Coronary artery (tissue), 2 donors: ENCODE measurements around the gene HSD17B8.

Source experiments
- DNase-seq: peaks from one replicate; pipeline ENCODE4 v3.0.0-alpha.2; 2017; ENCODE audit warnings: low spot score
- H3K27ac ChIP-seq, 2 donors: fragments of 200-600 bp; sonication (generic); one replicate each; pipeline ENCODE4 v1.5.1; 2016 to 2019
- H3K4me3 ChIP-seq: fragments of 200-600 bp; sonication (generic); 2 replicates; pipeline ENCODE4 v1.5.1; 2016; ENCODE audit warnings: mild to moderate bottlenecking, moderate library complexity
- CTCF ChIP-seq: fragments of 200-600 bp; sonication (generic); IDR thresholded peaks from one replicate; pipeline ENCODE4 v1.5.1; 2019; ENCODE audit warnings: antibody characterized with exemption

Gene HSD17B8

DNA sequence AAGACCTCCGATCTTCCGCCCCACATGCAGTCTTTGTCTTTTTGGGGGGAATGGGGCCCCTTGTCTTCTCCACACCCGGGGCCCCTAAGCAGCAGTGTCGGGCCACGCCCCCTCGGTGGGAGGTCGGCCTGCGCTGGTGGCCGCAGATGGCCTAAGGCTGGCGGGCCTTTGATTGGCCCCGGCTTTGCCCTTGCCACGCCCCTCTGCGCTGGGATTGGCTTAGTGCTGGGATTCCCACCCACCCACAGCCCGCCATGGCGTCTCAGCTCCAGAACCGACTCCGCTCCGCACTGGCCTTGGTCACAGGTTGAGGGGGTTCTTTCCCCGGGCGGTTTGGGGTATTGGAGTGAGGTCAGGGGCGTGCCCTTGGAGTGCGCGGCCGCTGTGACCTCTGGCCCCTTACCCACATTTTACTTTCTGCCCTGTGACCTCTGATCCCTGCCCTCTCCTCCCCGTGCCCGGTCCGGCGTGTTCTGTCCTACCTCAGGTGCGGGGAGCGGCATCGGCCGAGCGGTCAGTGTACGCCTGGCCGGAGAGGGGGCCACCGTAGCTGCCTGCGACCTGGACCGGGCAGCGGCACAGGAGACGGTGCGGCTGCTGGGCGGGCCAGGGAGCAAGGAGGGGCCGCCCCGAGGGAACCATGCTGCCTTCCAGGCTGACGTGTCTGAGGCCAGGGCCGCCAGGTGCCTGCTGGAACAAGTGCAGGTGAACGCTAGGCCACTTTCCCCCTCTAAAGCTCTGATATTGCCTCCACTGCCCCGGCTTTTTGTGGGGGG lies at the start of gene HSD17B8:
Gene HSD17B8, plus strand, starts transcription at position 241 of the 776 bp plus-strand sequence. Its CDS starts 14 bp downstream, at position 255.
- TF ChIP-seq CTCF: no peak
- Histone ChIP-seq H3K27ac (peak within 1 kb of the TSS; percentile 23 to 67), H3K4me3 (peak within 1 kb of the TSS; percentile 80)
- peak; percentile 94 for DNase-seq

- no peak overlapping the region for H3K27ac ChIP-seq
- TF ChIP-seq CTCF: no peak
- no peak overlapping the region for H3K4me3 ChIP-seq
- no peak for DNase-seq
These were observed 47.9 kb upstream of the HSD17B8 start for GRCh38 chr6:33156561-33156960.

DNA sequence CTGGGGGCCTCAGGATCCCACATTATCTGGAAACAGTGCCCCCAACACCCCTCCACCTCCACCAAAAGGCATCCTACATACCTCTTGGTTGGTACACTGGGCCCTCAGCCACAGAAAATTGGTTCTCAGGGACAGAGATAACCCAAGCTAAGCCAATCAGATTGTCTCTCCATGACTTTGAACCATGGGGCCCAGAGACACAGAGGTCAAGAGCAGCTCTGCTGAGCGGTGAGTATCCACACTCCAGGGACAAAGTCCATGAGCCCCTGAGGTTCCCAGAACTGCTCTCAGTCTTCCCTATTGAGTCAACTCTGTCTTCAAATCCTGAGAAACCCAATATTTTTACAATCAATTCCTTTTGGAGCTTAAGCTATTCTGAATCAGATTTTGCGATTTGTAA lies 47.5 kb upstream of the HSD17B8 start:
- Histone ChIP-seq H3K27ac (no peak overlapping the region), H3K4me3 (no peak overlapping the region)
- no peak for DNase-seq
- TF ChIP-seq CTCF: no peak

DNA sequence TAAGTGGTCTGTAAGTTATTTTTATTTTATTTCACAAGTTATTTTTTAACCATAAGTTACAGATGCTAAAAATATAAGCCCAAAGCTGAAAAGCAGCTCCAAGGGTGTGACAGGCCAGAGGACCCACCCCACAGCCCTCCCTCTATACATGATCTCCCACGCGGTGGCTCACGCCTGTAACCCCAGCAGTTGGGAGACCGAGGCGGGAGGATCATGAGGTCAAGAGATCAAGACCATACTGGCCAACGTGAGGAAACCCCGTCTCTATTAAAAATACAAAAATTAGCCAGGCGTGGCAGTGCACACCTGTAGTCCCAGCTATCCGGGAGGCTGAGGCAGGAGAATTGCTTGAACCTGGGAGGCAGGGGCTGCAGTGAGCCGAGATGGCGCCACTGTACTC lies 44.4 kb upstream of the HSD17B8 start:
- H3K4me3 ChIP-seq: no peak overlapping the region
- no peak for TF ChIP-seq CTCF
- H3K27ac ChIP-seq: no peak overlapping the region
- no peak for DNase-seq

DNA sequence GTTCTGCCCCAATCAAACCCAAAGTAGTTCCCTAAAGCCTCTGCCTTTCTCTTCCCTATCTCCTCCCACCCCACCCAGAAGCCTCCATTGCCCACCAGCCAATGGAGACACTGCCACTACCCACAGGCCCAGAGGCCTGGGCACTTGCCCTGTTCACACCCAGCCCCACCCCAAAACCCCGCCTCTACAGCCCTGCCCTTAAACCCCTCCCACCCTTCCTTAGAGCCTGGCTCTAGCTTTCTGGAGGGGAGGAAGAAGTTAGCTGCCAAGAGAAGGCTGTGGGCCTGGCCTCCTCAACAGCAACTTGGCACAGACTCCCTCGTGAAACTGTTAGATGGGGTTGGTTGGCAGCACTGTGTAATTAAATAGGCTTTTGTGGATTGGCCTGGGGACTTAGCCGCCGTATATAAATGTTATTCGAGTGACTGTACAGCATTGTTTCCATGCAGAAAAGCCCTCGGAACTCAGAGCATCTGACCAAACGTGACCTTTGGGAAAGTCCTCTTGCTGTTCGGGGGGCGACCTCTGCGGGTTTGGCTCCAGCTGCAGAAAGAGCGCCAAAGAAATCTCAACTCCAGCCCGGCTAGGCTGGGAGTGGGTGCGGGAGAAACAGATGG lies 43.6 kb upstream of the HSD17B8 start:
- TF ChIP-seq CTCF: no peak
- no peak for DNase-seq
- H3K27ac ChIP-seq: peak overlapping the region in 1 of 2 donors; percentile 75
- H3K4me3 ChIP-seq: peak overlapping the region; percentile 65

DNA sequence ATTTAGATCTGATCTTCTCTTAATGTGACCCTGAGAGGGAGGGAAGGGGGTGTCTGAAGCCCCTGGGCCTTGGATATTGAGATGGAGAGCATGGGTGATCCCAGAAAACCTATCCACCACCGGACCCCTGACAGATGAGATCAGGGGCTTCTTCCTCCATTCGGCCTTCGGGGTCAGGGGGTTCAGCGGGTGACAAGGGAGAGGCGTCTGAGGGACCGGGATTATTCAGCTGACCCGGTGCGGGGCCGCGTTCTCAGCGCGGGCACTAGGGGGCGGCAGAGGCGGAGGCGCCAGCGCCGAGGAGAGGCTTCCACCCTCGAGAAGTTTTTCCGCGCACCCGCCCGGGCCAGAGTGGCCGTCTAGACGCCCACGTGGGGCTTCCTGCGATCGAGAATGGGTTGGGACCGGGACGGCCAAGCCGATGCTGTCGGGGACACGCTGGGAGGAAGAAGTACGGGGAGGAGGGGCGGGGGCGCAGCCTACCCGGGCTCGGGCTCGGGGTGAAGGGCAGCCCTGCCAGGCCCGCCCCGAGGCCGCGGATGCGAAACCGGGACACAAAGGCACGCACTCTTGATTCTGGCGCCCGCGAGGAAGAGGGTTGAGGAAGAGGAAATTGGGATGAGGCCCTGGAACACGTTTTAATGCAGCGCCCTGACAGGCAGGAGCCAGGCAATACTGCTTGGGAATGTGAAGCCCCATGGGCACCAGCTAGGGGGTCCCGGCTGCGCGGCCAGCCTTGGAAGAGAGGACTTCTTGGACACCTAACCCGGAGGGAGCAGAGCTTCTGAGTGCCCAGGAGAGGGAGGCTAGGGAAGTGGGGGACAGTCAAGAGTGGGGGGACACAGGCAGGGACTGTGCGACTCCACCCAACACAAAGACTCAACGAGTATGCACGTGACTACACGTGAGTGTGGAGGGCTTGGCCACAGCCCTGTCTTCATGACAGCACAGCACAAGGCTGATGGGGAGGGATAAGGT lies 42.8 kb upstream of the HSD17B8 start:
- peak overlapping the region in 1 of 2 donors; percentile 75 for H3K27ac ChIP-seq
- peak overlapping the region; percentile 65 for H3K4me3 ChIP-seq
- TF ChIP-seq CTCF: peak; percentile 95
- DNase-seq: peak; percentile 88
